ENCODE results near the gene FOXD1. TPM values are rescaled to one million over a fixed set of nuclear protein-coding genes. Genes with fewer than 3 reads are reported as not detected.

The FOXD1 gene
- total and polyA plus RNA-seq, 2 of the 4 experiments (the other 2 are of a cell fraction), result 3.2 to 23.1 TPM

GRCh38 chr5:73464016-73464745 is 15.6 kb upstream of the FOXD1 start:
- no peaks in the 10 kb centered on the region for H3K4me1 ChIP-seq (ENCODE audit: control insufficient read depth, insufficient read depth, low read length)
- H2BK5ac ChIP-seq (ENCODE audit: low read depth, low read length, poor library complexity, severe bottlenecking), result no peak overlapping the region
- H4K20me1 ChIP-seq (ENCODE audit: insufficient read depth, low read length), result no peaks in the 10 kb centered on the region
- no peak overlapping the region for H3K4me3 ChIP-seq (ENCODE audit: insufficient read depth, low read depth, low read length)
- peak overlapping the region; percentile 49 for H2AFZ ChIP-seq (replicated peaks; ENCODE audit: low read length, poor library complexity)
- no peak overlapping the region for H2AK5ac ChIP-seq (ENCODE audit: low read depth, low read length)
- no peak overlapping the region for H4K8ac ChIP-seq (ENCODE audit: low read depth in 2 of 2, low read length in 2 of 2)
- in situ Hi-C loops (cut with MboI; ENCODE audit: low sequenced_read_pairs) (no loop called here), intact Hi-C loops (cut with micrococcal nuclease) (no loop called here), dilution Hi-C loops (cut with HindIII; ENCODE audit: low sequenced_read_pairs, unreplicated experiment) (no loop called here)
- no peak overlapping the region for H4K91ac ChIP-seq (ENCODE audit: insufficient read depth, low read depth, low read length)
- ChIA-PET POLR2A (ENCODE audit: unreplicated experiment) (no interaction called here), CTCF (interaction anchor here (1.2 to 1.4 kb wide), 2 partner anchors 9 to 13 kb away, joined by 5 to 7 read pairs; no protein-coding TSS in a partner anchor)
- peak; percentile 46 for ATAC-seq (ENCODE audit: low read depth)
- no peak overlapping the region for H3K18ac ChIP-seq (ENCODE audit: low read depth, low read length)
- H3K79me1 ChIP-seq (ENCODE audit: low read depth in 1 of 2, low read length in 2 of 2), result no peaks in the 10 kb centered on the region
- no peak overlapping the region for H3K23ac ChIP-seq (ENCODE audit: low read depth, low read length)
- H3K4me2 ChIP-seq (ENCODE audit: low read depth, low read length), result no peak overlapping the region
- H2BK20ac ChIP-seq (ENCODE audit: low read depth, low read length), result no peak overlapping the region
- H3K9me1 ChIP-seq (ENCODE audit: insufficient read depth, low read length), result no peaks in the 10 kb centered on the region
- peak; percentile 68 for DNase-seq
- H2AK9ac ChIP-seq (replicated peaks; ENCODE audit: low read depth, low read length, poor library complexity), result peak overlapping the region; percentile 52
- H3K36me3 ChIP-seq (ENCODE audit: control insufficient read depth, insufficient read depth, low read length), result no peaks in the 10 kb centered on the region
- no TSS peak for BruUV-seq (replicated peaks)
- H3K4ac ChIP-seq (ENCODE audit: low read depth, low read length), result no peak overlapping the region
- no peak overlapping the region for H2BK15ac ChIP-seq (ENCODE audit: low read depth, low read length)
- H3K9ac ChIP-seq (ENCODE audit: low read depth, low read length), result no peak overlapping the region
- H3K27me3 ChIP-seq (ENCODE audit: control insufficient read depth, insufficient read depth, low read length), result peaks cover 7% of the 10 kb centered on the region
- no peak overlapping the region for H2BK120ac ChIP-seq (ENCODE audit: low read depth, low read length)
- H3K56ac ChIP-seq (ENCODE audit: extremely low read depth, insufficient read depth, low read length), result no peak overlapping the region
- no peak overlapping the region for H4K5ac ChIP-seq (ENCODE audit: low read depth, low read length)
- TF ChIP-seq RFX5 (IDR thresholded peaks at IDR 0.05; ENCODE audit: low read depth, low read length), result no peak
- no peak for TF ChIP-seq CHD1 (IDR thresholded peaks at IDR 0.05; ENCODE audit: low read depth, low read length)
- no peaks in the 10 kb centered on the region for H3K9me3 ChIP-seq (ENCODE audit: control insufficient read depth, insufficient read depth, low read length)
- H3K27ac ChIP-seq (ENCODE audit: insufficient read depth, low read length), result no peak overlapping the region
- WGBS, 2 experiments (ENCODE audit: extremely low coverage in 2 of 2, insufficient read length in 1 of 2), result no CpG with 5 or more reads among the region's 7 CpGs
- 0 out of 2 replicates have a peak overlapping the region, but pooled peaks have one; percentile 8 for H3K14ac ChIP-seq (replicated peaks; ENCODE audit: low read depth, low read length)

All from IMR-90 (cell line).